MM.1S (cell line): ENCODE results near the gene MEGF11.

Experiments
- CTCF ChIP-seq: fragments of 300-600 bp; sonication (generic); IDR thresholded peaks from 2 replicates; pipeline ENCODE4 v1.5.1; 2016; ENCODE audit warnings: antibody characterized with exemption, low read length, mixed read lengths
- EZH2 ChIP-seq: fragments of 300-600 bp; sonication (generic); optimal IDR thresholded peaks from 2 replicates; pipeline ENCODE3; 2017; ENCODE audit warnings: low read depth, mild to moderate bottlenecking, antibody characterized with exemption, low read length, mixed read lengths
- EZH2phosphoT487 ChIP-seq: fragments of 300-600 bp; sonication (generic); IDR thresholded peaks from 2 replicates; pipeline ENCODE4 v1.6.1; 2018; ENCODE audit warnings: antibody characterized with exemption, low read length

GRCh38 chr15:66133247-66133885 lies 120.2 kb downstream of the MEGF11 start:
- no peak for TF ChIP-seq CTCF
- no peak for TF ChIP-seq EZH2phosphoT487
- TF ChIP-seq EZH2, result no peak
